ENCODE measurements around the gene TPST2. TPM values are rescaled to one million over a fixed set of nuclear protein-coding genes. Genes with fewer than 3 reads are reported as not detected.

TPST2 gene
- total RNA-seq, 1 donor from 2014 or later, result 56.0 TPM

- no peak for DNase-seq (ENCODE audit: low spot score)
These were observed 21.1 kb upstream of the TPST2 start for GRCh38 chr22:26610996-26611395.

- DNase-seq (ENCODE audit: low spot score), result peak; percentile 42
These were observed 20.4 kb upstream of the TPST2 start for GRCh38 chr22:26610072-26610958.

- DNase-seq (ENCODE audit: low spot score), result no peak
These were observed 19.4 kb upstream of the TPST2 start for GRCh38 chr22:26609287-26609686.

- DNase-seq (ENCODE audit: low spot score), result no peak
These were observed 18.2 kb upstream of the TPST2 start for GRCh38 chr22:26608129-26608528.

- no peak for DNase-seq (ENCODE audit: low spot score)
These were observed 16.7 kb upstream of the TPST2 start for GRCh38 chr22:26606611-26607010.

- no peak for DNase-seq (ENCODE audit: low spot score)
These were observed 14.4 kb upstream of the TPST2 start for GRCh38 chr22:26604368-26604767.

- DNase-seq (ENCODE audit: low spot score), result no peak
These were observed 12.2 kb upstream of the TPST2 start for GRCh38 chr22:26602127-26602526.

- DNase-seq (ENCODE audit: low spot score), result no peak
These were observed 11.8 kb upstream of the TPST2 start for GRCh38 chr22:26601726-26602125.

GRCh38 chr22:26599505-26599904 lies 9.6 kb upstream of the TPST2 start:
- DNase-seq (ENCODE audit: low spot score), result no peak

- no peak for DNase-seq (ENCODE audit: low spot score)
These were observed 7.5 kb upstream of the TPST2 start for GRCh38 chr22:26597480-26597879.

- no peak for DNase-seq (ENCODE audit: low spot score)
These were observed 7.1 kb upstream of the TPST2 start for GRCh38 chr22:26597026-26597425.

GRCh38 chr22:26593763-26594162 lies 3.8 kb upstream of the TPST2 start:
- DNase-seq (ENCODE audit: low spot score), result no peak

GRCh38 chr22:26592421-26592891 lies 2.5 kb upstream of the TPST2 start:
- DNase-seq (ENCODE audit: low spot score), result peak; percentile 74

GRCh38 chr22:26589367-26589844 lies 526 bp downstream of the TPST2 start:
- DNase-seq (ENCODE audit: low spot score), result peak; percentile 14

- DNase-seq (ENCODE audit: low spot score), result no peak
These were observed 1.1 kb downstream of the TPST2 start for GRCh38 chr22:26588729-26589366.

GRCh38 chr22:26587991-26588613 lies 1.8 kb downstream of the TPST2 start:
- no peak for DNase-seq (ENCODE audit: low spot score)

- no peak for DNase-seq (ENCODE audit: low spot score)
These were observed 3.2 kb downstream of the TPST2 start for GRCh38 chr22:26586556-26587325.

GRCh38 chr22:26585104-26585790 lies 4.7 kb downstream of the TPST2 start:
- peak; percentile 25 for DNase-seq (ENCODE audit: low spot score)

- DNase-seq (ENCODE audit: low spot score), result no peak
These were observed 5.9 kb downstream of the TPST2 start for GRCh38 chr22:26584010-26584409.

- no peak for DNase-seq (ENCODE audit: low spot score)
These were observed 8.2 kb downstream of the TPST2 start for GRCh38 chr22:26581633-26582168.

GRCh38 chr22:26581026-26581425 lies 8.9 kb downstream of the TPST2 start:
- DNase-seq (ENCODE audit: low spot score), result no peak
